Jurkat, Clone E6-1 (cell line): Measurements from ENCODE around the gene CPLX4.

Source experiments
- DNase-seq: peaks from one replicate; pipeline ENCODE4 v3.0.0-alpha.2; 2011; ENCODE audit warnings: low read depth, low spot score
- H3K4me3 ChIP-seq: 2 replicates; pipeline ENCODE4 v1.5.1; 2011; ENCODE audit warnings: mild to moderate bottlenecking, low read length, control low read depth, moderate library complexity

CPLX4 gene

GRCh38 chr18:59311631-59312030 is 6.8 kb downstream of the CPLX4 start:
- no peak for DNase-seq

GRCh38 chr18:59308938-59309260 is 9.6 kb downstream of the CPLX4 start:
- peak overlapping the region; percentile 13; the same call in 1 of the 2 replicates for H3K4me3 ChIP-seq

More at GRCh38 chr18:59311631-59312030, 6.8 kb downstream of the CPLX4 start:
- no peak overlapping the region for H3K4me3 ChIP-seq

GRCh38 chr18:59308248-59308937 is 10.1 kb downstream of the CPLX4 start:
- no peak for DNase-seq
- peak overlapping the region; percentile 13 for H3K4me3 ChIP-seq

More at GRCh38 chr18:59308938-59309260, 9.6 kb downstream of the CPLX4 start:
- no peak for DNase-seq

- DNase-seq = no peak
- no peak overlapping the region for H3K4me3 ChIP-seq
Observed at GRCh38 chr18:59306640-59307039, 11.8 kb downstream of the CPLX4 start.

GRCh38 chr18:59305295-59305694 is 13.2 kb downstream of the CPLX4 start:
- DNase-seq = no peak
- H3K4me3 ChIP-seq = no peak overlapping the region

GRCh38 chr18:59303656-59304195 is 14.7 kb downstream of the CPLX4 start:
- no peak for DNase-seq
- no peak overlapping the region for H3K4me3 ChIP-seq

GRCh38 chr18:59303006-59303405 is 15.4 kb downstream of the CPLX4 start:
- no peak overlapping the region for H3K4me3 ChIP-seq
- DNase-seq = no peak

GRCh38 chr18:59301929-59302328 is 16.5 kb downstream of the CPLX4 start:
- H3K4me3 ChIP-seq = no peak overlapping the region
- no peak for DNase-seq

GRCh38 chr18:59300676-59301285 is 17.7 kb downstream of the CPLX4 start:
- no peak overlapping the region for H3K4me3 ChIP-seq
- DNase-seq = no peak

- DNase-seq = no peak
- no peak overlapping the region for H3K4me3 ChIP-seq
Observed at GRCh38 chr18:59298871-59299270, 19.6 kb downstream of the CPLX4 start.

GRCh38 chr18:59293317-59293716 is 25.1 kb downstream of the CPLX4 start:
- DNase-seq = no peak
- no peak overlapping the region for H3K4me3 ChIP-seq

- H3K4me3 ChIP-seq = no peak overlapping the region
- DNase-seq = no peak
Observed at GRCh38 chr18:59286341-59286740, 32.1 kb downstream of the CPLX4 start.

GRCh38 chr18:59282341-59282740 is 36.1 kb downstream of the CPLX4 start:
- no peak for DNase-seq
- no peak overlapping the region for H3K4me3 ChIP-seq

GRCh38 chr18:59279722-59280121 is 38.7 kb downstream of the CPLX4 start:
- no peak overlapping the region for H3K4me3 ChIP-seq
- DNase-seq = no peak

GRCh38 chr18:59279193-59279592 is 39.3 kb downstream of the CPLX4 start:
- DNase-seq = no peak
- H3K4me3 ChIP-seq = no peak overlapping the region

GRCh38 chr18:59278793-59279192 is 39.7 kb downstream of the CPLX4 start:
- DNase-seq = no peak
- H3K4me3 ChIP-seq = no peak overlapping the region

GRCh38 chr18:59276047-59276446 is 42.4 kb downstream of the CPLX4 start:
- H3K4me3 ChIP-seq = no peak overlapping the region
- no peak for DNase-seq

GRCh38 chr18:59275406-59275949 is 43.0 kb downstream of the CPLX4 start:
- no peak for DNase-seq
- no peak overlapping the region for H3K4me3 ChIP-seq

- H3K4me3 ChIP-seq = no peak overlapping the region
- no peak for DNase-seq
Observed at GRCh38 chr18:59274533-59274928, 43.9 kb downstream of the CPLX4 start.

GRCh38 chr18:59273759-59274532 is 44.5 kb downstream of the CPLX4 start:
- H3K4me3 ChIP-seq = no peak overlapping the region
- DNase-seq = no peak
